Measurements from ENCODE around the gene SAMD14. TPM values are rescaled to one million over a fixed set of nuclear protein-coding genes. Genes with fewer than 3 reads are reported as not detected.

SAMD14 gene
- total and polyA plus RNA-seq, 4 donors: 13.2 to 91.6 (median 47.0) TPM

- Histone ChIP-seq H3K9me3 (ENCODE audit: control insufficient read depth, insufficient read depth, low read length) (no peaks in the 10 kb centered on the region), H3K27me3 (ENCODE audit: control insufficient read depth, insufficient read depth, low read length) (no peaks in the 10 kb centered on the region), H3K27ac (ENCODE audit: low read depth, low read length) (no peak overlapping the region), H3K4me3 (ENCODE audit: low read depth, low read length) (no peak overlapping the region), H3K36me3 (ENCODE audit: control insufficient read depth, insufficient read depth, low read length) (peaks cover 99% of the 10 kb centered on the region), H3K4me1 (ENCODE audit: control insufficient read depth, insufficient read depth, low read length) (peaks cover 43% of the 10 kb centered on the region)
- DNase-seq (ENCODE audit: low read depth in 4 of 6, low spot score in 6 of 6): no peak
- WGBS (ENCODE audit: insufficient coverage): 79% methylated on average over 6 of the region's 8 CpGs
These were observed 11.8 kb upstream of the SAMD14 start for GRCh38 chr17:50141745-50142110.

GRCh38 chr17:50141026-50141744, 11.2 kb upstream of the SAMD14 start:
- Histone ChIP-seq H3K27ac (ENCODE audit: low read depth, low read length) (no peak overlapping the region), H3K36me3 (ENCODE audit: control insufficient read depth, insufficient read depth, low read length) (peaks cover 100% of the 10 kb centered on the region), H3K27me3 (ENCODE audit: control insufficient read depth, insufficient read depth, low read length) (no peaks in the 10 kb centered on the region), H3K4me3 (ENCODE audit: low read depth, low read length) (no peak overlapping the region), H3K4me1 (ENCODE audit: control insufficient read depth, insufficient read depth, low read length) (peaks cover 37% of the 10 kb centered on the region), H3K9me3 (ENCODE audit: control insufficient read depth, insufficient read depth, low read length) (no peaks in the 10 kb centered on the region)
- WGBS (ENCODE audit: insufficient coverage): 86% methylated on average over 9 of the region's 16 CpGs
- no peak for DNase-seq (ENCODE audit: low read depth in 4 of 6, low spot score in 6 of 6)

GRCh38 chr17:50139950-50140885, 10.3 kb upstream of the SAMD14 start:
- Histone ChIP-seq H3K27me3 (ENCODE audit: control insufficient read depth, insufficient read depth, low read length) (no peaks in the 10 kb centered on the region), H3K4me3 (ENCODE audit: low read depth, low read length) (no peak overlapping the region), H3K27ac (ENCODE audit: low read depth, low read length) (no peak overlapping the region), H3K9me3 (ENCODE audit: control insufficient read depth, insufficient read depth, low read length) (no peaks in the 10 kb centered on the region), H3K36me3 (ENCODE audit: control insufficient read depth, insufficient read depth, low read length) (peaks cover 100% of the 10 kb centered on the region), H3K4me1 (ENCODE audit: control insufficient read depth, insufficient read depth, low read length) (peaks cover 27% of the 10 kb centered on the region)
- peak in 2 of 6 donors; percentile 75 to 82 for DNase-seq (ENCODE audit: low read depth in 4 of 6, low spot score in 6 of 6)
- WGBS (ENCODE audit: insufficient coverage): 28% methylated on average over 9 of the region's 19 CpGs

DNA sequence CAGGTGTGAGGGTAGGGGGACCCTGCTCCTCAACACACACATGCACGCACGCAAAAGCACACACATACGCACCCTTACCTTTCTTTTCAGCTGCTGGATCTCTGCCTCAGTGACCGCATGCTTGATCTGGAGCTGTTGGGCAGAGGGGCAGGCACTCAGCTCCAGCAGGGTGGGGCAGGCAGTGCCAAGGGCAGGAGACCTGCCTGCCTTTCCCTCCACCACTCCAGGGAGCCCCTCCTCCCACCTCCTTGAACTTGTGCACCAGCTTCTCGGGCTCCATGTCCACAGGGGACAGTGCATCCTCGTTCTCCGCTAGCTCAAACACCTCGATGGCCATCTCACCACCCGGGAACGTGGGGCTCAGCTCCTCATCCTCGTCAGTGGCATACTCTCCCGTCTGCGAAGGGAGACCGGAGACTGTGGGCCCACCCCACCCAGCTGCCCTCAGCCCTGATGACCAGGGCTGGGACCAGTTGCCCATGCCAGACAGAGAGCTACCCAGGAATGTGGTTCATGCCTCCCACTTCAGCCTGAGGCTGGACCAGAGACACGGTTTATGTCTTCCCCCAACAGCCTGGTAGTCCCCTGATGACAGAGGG, 9.3 kb upstream of the SAMD14 start:
- no peaks in the 10 kb centered on the region for H3K9me3 ChIP-seq (ENCODE audit: control insufficient read depth, insufficient read depth, low read length)
- H3K4me1 ChIP-seq (ENCODE audit: control insufficient read depth, insufficient read depth, low read length): peaks cover 18% of the 10 kb centered on the region
- H3K27me3 ChIP-seq (ENCODE audit: control insufficient read depth, insufficient read depth, low read length): no peaks in the 10 kb centered on the region
- DNase-seq (ENCODE audit: low read depth in 4 of 6, low spot score in 6 of 6): no peak
- no peak overlapping the region for H3K27ac ChIP-seq (ENCODE audit: low read depth, low read length)
- peaks cover 99% of the 10 kb centered on the region for H3K36me3 ChIP-seq (ENCODE audit: control insufficient read depth, insufficient read depth, low read length)
- 91% methylated on average over 15 of the region's 15 CpGs for WGBS (ENCODE audit: insufficient coverage)
- H3K4me3 ChIP-seq (ENCODE audit: low read depth, low read length): no peak overlapping the region

GRCh38 chr17:50137042-50137441, 7.1 kb upstream of the SAMD14 start:
- Histone ChIP-seq H3K4me3 (ENCODE audit: low read depth, low read length) (no peak overlapping the region), H3K27me3 (ENCODE audit: control insufficient read depth, insufficient read depth, low read length) (no peaks in the 10 kb centered on the region), H3K36me3 (ENCODE audit: control insufficient read depth, insufficient read depth, low read length) (peaks cover 96% of the 10 kb centered on the region), H3K27ac (ENCODE audit: low read depth, low read length) (no peak overlapping the region), H3K4me1 (ENCODE audit: control insufficient read depth, insufficient read depth, low read length) (peaks cover 10% of the 10 kb centered on the region), H3K9me3 (ENCODE audit: control insufficient read depth, insufficient read depth, low read length) (no peaks in the 10 kb centered on the region)
- 94% methylated on average over 4 of the region's 4 CpGs for WGBS (ENCODE audit: insufficient coverage)
- no peak for DNase-seq (ENCODE audit: low read depth in 4 of 6, low spot score in 6 of 6)

DNA sequence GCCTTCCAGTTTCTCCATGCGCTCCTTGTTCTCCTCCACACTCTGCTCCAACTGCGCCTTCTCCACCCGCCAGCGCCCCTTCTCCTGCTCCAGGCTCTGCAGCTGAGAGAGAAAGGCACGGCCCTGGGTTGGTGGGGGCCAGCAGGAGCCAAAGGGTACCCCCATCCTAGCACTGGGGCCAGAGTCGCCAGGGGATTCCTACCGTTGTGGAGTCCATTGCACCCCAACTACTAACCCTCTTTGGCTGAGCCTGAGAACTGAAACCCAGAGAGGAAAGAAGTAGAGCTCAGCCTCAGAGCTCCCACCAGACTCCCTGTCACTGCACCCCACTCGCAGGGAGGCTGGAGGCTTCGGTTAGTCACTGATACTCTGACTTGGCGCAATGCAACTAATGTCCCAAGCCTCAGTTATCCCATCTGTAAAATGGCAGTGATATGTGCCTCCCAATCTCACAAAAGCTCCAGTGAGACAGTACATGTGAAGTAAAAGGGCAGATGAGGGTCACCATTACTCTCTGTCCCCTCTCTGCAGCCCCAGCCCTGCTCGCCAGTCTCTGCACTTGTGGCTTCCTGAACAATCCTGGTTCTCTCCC, 6.2 kb upstream of the SAMD14 start:
- H3K27ac ChIP-seq (ENCODE audit: low read depth, low read length): no peak overlapping the region
- DNase-seq (ENCODE audit: low read depth in 4 of 6, low spot score in 6 of 6): no peak

GRCh38 chr17:50135316-50136095, 5.5 kb upstream of the SAMD14 start:
- Histone ChIP-seq H3K4me1 (ENCODE audit: control insufficient read depth, insufficient read depth, low read length) (peaks cover 11% of the 10 kb centered on the region), H3K27me3 (ENCODE audit: control insufficient read depth, insufficient read depth, low read length) (no peaks in the 10 kb centered on the region), H3K4me3 (ENCODE audit: low read depth, low read length) (no peak overlapping the region), H3K9me3 (ENCODE audit: control insufficient read depth, insufficient read depth, low read length) (no peaks in the 10 kb centered on the region), H3K27ac (ENCODE audit: low read depth, low read length) (no peak overlapping the region), H3K36me3 (ENCODE audit: control insufficient read depth, insufficient read depth, low read length) (peaks cover 80% of the 10 kb centered on the region)
- WGBS (ENCODE audit: insufficient coverage): 81% methylated on average over 12 of the region's 16 CpGs
- DNase-seq (ENCODE audit: low read depth in 4 of 6, low spot score in 6 of 6): no peak

More for the DNA sequence above, 6.2 kb upstream of the SAMD14 start:
- WGBS (ENCODE audit: insufficient coverage): 82% methylated on average over 9 of the region's 11 CpGs
- Histone ChIP-seq H3K4me1 (ENCODE audit: control insufficient read depth, insufficient read depth, low read length) (peaks cover 10% of the 10 kb centered on the region), H3K36me3 (ENCODE audit: control insufficient read depth, insufficient read depth, low read length) (peaks cover 87% of the 10 kb centered on the region), H3K4me3 (ENCODE audit: low read depth, low read length) (no peak overlapping the region), H3K27me3 (ENCODE audit: control insufficient read depth, insufficient read depth, low read length) (no peaks in the 10 kb centered on the region), H3K9me3 (ENCODE audit: control insufficient read depth, insufficient read depth, low read length) (no peaks in the 10 kb centered on the region)

DNA sequence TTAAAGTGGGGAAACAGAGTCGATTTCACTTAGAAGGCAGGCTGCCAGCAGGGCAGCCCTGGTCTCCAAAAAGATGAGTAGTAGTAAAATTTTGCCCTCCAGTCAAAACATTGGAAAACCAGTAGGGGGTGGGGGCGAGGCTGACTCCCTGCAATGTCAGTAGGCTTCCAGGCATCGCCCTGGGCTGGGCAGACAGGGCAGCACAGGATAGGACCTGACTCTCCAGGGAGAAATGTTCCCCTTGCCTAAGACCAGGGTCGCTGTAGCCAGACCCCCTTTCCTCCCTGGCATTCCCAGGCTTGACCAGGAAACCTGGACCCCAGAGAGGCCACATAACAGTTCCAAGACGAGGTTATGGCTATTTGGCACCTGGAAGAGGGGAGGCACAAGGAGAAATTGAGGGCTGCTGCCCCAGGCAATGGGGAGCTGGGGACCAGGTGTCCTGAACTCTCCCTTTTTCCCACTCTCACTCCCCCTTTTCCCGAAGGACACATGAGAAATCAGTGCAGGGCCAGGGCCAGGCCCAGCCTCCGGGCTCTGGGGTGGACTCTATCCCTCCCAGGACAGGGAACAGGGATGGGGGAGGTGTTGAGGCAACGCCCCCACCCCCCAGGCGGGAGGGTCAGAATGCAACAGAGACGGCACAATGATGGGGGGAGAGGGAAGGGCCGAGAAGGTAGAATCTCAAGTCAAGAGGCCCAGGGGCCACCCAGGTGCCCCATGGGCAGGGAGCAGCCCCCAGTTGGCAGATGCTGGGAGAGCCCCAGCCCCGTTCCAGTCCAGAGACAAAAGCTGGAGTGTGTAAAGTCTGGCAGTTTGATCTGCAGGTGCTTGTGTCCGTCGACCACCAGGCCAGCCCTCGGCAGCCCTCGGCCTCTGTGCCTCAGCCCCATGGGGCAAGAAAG, 4.5 kb upstream of the SAMD14 start:
- WGBS (ENCODE audit: insufficient coverage): 50% methylated on average over 8 of the region's 16 CpGs
- Histone ChIP-seq H3K27me3 (ENCODE audit: control insufficient read depth, insufficient read depth, low read length) (no peaks in the 10 kb centered on the region), H3K36me3 (ENCODE audit: control insufficient read depth, insufficient read depth, low read length) (peaks cover 70% of the 10 kb centered on the region), H3K4me1 (ENCODE audit: control insufficient read depth, insufficient read depth, low read length) (peaks cover 10% of the 10 kb centered on the region), H3K4me3 (ENCODE audit: low read depth, low read length) (no peak overlapping the region), H3K9me3 (ENCODE audit: control insufficient read depth, insufficient read depth, low read length) (no peaks in the 10 kb centered on the region), H3K27ac (ENCODE audit: low read depth, low read length) (no peak overlapping the region)
- DNase-seq (ENCODE audit: low read depth in 4 of 6, low spot score in 6 of 6): no peak

Measured in spinal cord (tissue), 10 donors.